Neutrophil (primary cell): ENCODE data around the gene KDM2A.

Experiments used
- H3K27ac ChIP-seq: fragments of 200-600 bp; sonication (generic); 2 replicates; pipeline ENCODE4 v1.5.1; 2016; ENCODE audit warnings: mild to moderate bottlenecking, moderate library complexity
- H3K27me3 ChIP-seq: fragments of 200-600 bp; sonication (generic); 2 replicates; pipeline ENCODE4 v1.6.0; 2016; ENCODE audit warnings: mild to moderate bottlenecking
- H3K36me3 ChIP-seq: fragments of 200-600 bp; sonication (generic); 2 replicates; pipeline ENCODE4 v1.5.1; 2017
- H3K4me1 ChIP-seq, 2 experiments: fragments of 200-600 bp in 1 of 2; sonication (generic) in 1 of 2; 1 replicate in 1 of 2; 2 replicates in 1 of 2; pipeline versions ENCODE4 v1.5.1 to v1.6.1; 2013 to 2016; ENCODE audit warnings: low read depth in 1 of 2, low read length in 1 of 2, mild to moderate bottlenecking in 1 of 2, moderate library complexity in 1 of 2; ENCODE audit not compliant: control insufficient read depth in 1 of 2, insufficient read depth in 1 of 2
- H3K4me3 ChIP-seq, 2 experiments: fragments of 200-600 bp in 1 of 2; sonication (generic) in 1 of 2; 1 replicate in 1 of 2; 2 replicates in 1 of 2; pipeline ENCODE4 v1.5.1; 2013 to 2016; ENCODE audit warnings: low read depth in 1 of 2, low read length in 1 of 2, mild to moderate bottlenecking in 1 of 2, moderate library complexity in 1 of 2
- H3K9me3 ChIP-seq: fragments of 200-600 bp; sonication (generic); 2 replicates; pipeline ENCODE4 v1.5.1; 2016
- TF ChIP-seq, protein P1 (sequence below): fragments of 200-600 bp; sonication (generic); IDR thresholded peaks from 2 replicates; pipeline ENCODE4 v1.5.1; 2016; ENCODE audit warnings: antibody characterized with exemption

Gene KDM2A

DNA sequence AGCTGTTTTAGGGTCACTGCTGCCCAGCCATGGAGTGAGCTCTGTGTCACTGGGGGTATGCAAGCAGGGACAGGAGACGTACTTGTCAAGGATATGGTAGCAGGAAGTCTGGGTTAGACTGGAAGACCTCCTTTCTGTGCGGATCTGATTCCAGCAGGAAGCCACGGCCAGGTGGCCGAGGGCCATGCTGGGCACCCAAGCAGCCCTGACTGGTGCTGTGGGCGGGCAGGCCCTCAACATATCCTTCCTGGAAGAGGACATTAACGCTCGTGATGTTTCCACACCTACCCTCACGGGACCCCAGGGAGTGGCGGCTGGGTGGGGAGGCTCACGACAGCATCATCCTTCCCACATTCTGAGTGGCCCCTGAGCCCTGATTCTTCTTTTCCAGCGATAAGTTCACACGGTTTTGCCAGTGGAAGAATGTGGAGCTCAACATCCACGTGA is 161.3 kb downstream of the KDM2A start:
- peak overlapping the region; percentile 95 to 97 for H3K4me3 ChIP-seq

DNA sequence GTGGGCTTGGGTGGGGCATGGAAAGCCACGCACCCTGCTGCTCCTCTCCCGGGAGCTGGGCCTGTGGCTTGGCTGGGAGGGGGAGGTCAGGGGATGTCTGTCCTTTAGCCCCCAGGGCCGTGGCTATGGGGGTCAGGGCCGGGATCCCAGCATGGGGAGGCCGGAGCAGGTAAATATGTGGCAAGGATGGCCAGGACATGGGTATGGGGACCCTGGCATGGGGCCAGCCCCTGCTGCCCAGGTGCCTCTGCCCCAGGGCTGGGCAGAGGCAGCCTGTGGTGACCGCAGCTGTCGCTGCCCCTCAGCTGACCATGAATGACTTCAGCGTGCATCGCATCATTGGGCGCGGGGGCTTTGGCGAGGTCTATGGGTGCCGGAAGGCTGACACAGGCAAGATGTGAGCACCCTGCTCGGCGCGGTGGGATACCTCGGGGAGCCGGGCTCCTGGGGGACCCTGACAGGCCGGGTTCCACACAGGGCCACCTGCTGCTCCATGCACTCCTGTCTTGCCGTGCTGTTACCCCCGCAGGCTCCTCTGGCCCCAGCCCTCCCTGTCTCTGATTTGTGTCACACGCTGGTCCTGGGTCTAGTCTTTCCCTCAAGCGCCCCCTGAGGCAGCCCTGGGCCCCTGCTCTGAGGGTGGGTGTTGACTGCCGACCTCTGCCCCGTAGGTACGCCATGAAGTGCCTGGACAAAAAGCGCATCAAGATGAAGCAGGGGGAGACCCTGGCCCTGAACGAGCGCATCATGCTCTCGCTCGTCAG is 161.9 kb downstream of the KDM2A start:
- Histone ChIP-seq H3K9me3 (no peaks in the 10 kb centered on the region), H3K27me3 (no peaks in the 10 kb centered on the region), H3K4me3 (peak overlapping the region; percentile 95 to 97), H3K4me1 (peaks cover 99% of the 10 kb centered on the region in 2 experiments), H3K27ac (peak overlapping the region; percentile 99), H3K36me3 (peaks cover 72% of the 10 kb centered on the region)
- TF ChIP-seq, protein P1, sequence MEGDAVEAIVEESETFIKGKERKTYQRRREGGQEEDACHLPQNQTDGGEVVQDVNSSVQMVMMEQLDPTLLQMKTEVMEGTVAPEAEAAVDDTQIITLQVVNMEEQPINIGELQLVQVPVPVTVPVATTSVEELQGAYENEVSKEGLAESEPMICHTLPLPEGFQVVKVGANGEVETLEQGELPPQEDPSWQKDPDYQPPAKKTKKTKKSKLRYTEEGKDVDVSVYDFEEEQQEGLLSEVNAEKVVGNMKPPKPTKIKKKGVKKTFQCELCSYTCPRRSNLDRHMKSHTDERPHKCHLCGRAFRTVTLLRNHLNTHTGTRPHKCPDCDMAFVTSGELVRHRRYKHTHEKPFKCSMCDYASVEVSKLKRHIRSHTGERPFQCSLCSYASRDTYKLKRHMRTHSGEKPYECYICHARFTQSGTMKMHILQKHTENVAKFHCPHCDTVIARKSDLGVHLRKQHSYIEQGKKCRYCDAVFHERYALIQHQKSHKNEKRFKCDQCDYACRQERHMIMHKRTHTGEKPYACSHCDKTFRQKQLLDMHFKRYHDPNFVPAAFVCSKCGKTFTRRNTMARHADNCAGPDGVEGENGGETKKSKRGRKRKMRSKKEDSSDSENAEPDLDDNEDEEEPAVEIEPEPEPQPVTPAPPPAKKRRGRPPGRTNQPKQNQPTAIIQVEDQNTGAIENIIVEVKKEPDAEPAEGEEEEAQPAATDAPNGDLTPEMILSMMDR: no peak

More for the DNA sequence above, 161.3 kb downstream of the KDM2A start:
- Histone ChIP-seq H3K9me3 (no peaks in the 10 kb centered on the region), H3K27me3 (no peaks in the 10 kb centered on the region), H3K27ac (peak overlapping the region; percentile 99), H3K36me3 (peaks cover 66% of the 10 kb centered on the region), H3K4me1 (peaks cover 99% of the 10 kb centered on the region in 2 experiments)
- TF ChIP-seq, protein P1: no peak

DNA sequence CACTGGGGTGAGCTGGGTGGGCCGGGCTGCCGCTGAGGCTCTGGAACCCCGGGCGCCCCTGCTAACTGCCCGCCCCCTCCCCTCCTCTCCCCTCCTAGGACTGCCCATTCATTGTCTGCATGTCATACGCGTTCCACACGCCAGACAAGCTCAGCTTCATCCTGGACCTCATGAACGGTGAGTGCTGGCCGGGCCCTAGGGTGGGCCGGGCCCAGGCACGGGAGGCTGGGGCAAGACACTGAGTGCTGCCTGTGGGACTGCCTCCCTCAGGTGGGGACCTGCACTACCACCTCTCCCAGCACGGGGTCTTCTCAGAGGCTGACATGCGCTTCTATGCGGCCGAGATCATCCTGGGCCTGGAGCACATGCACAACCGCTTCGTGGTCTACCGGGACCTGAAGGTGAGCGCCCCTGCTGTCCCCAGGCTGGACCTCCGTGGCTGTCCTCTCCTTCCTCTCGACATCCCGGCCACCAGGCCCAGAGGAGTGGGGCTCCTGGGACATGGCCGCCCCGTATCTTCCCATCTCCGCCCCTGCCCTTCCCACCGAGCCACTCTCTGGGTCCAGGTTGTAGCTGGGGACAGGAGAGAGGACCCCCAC is 162.6 kb downstream of the KDM2A start:
- Histone ChIP-seq H3K36me3 (peaks cover 79% of the 10 kb centered on the region), H3K9me3 (no peaks in the 10 kb centered on the region), H3K4me1 (peaks cover 99% of the 10 kb centered on the region in 2 experiments), H3K4me3 (peak overlapping the region; percentile 87 to 95), H3K27ac (peak overlapping the region; percentile 99), H3K27me3 (no peaks in the 10 kb centered on the region)
- TF ChIP-seq, protein P1: no peak

DNA sequence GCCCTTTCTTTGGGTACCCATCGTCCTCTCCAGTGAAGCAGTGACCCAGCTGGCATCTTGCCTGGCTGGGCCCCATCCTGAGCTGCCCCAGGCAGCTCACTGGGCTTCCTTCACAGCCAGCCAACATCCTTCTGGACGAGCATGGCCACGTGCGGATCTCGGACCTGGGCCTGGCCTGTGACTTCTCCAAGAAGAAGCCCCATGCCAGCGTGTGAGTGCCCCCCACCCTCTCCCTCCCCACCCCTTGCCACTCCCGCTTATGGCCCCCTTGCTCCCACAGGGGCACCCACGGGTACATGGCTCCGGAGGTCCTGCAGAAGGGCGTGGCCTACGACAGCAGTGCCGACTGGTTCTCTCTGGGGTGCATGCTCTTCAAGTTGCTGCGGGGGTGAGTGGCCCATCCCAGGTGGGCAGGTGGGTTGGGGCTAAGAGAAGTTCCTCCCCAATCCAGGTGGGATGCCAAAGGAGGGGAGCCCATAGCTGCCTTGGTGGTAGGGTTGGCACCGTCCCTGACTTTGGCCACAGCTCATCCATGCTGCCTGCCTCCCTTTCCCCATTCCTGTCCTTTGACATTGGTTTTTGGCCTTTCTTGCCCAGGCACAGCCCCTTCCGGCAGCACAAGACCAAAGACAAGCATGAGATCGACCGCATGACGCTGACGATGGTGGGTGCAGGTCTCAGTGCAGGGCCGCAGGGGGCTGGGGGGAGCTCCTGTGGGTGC is 163.3 kb downstream of the KDM2A start:
- H3K27ac ChIP-seq: peak overlapping the region; percentile 99
- peak overlapping the region; percentile 87 to 95 for H3K4me3 ChIP-seq
- TF ChIP-seq, protein P1: no peak
- peaks cover 84% of the 10 kb centered on the region for H3K36me3 ChIP-seq
- H3K27me3 ChIP-seq: no peaks in the 10 kb centered on the region
- peaks cover 99% of the 10 kb centered on the region in 2 experiments for H3K4me1 ChIP-seq
- no peaks in the 10 kb centered on the region for H3K9me3 ChIP-seq

DNA sequence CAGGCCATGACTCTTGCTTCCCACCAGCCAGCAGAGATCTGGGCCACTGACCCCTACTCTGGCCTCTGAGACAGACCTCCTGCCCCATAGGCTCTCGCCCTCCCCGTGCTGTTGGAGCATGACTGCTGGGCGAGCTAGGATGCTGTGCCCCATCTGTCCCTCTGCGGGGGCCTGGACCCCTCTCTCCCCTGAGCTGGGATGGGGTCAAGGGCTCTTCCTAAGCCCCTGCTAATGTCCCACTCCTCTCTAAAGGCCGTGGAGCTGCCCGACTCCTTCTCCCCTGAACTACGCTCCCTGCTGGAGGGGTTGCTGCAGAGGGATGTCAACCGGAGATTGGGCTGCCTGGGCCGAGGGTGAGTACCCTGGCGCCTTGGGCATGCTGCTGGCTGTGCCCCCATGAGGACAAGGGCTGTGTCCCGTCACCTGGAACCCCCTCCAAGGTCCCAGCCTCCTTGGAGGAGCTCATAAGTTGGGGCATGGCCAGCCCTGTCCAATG is 163.9 kb downstream of the KDM2A start:
- no peaks in the 10 kb centered on the region for H3K9me3 ChIP-seq
- H3K27ac ChIP-seq: peak overlapping the region; percentile 99
- H3K4me1 ChIP-seq: peaks cover 99 to 100% of the 10 kb centered on the region in 2 experiments
- peaks cover 84% of the 10 kb centered on the region for H3K36me3 ChIP-seq
- TF ChIP-seq, protein P1: no peak
- H3K27me3 ChIP-seq: no peaks in the 10 kb centered on the region
- peak overlapping the region; percentile 87 to 95 for H3K4me3 ChIP-seq
